ENCODE data around the gene RAP1GDS1. TPM values are rescaled to one million over a fixed set of nuclear protein-coding genes. Genes with fewer than 3 reads are reported as not detected.
"Not testable (repeated sequence)": the region's sequence is repeated elsewhere in the genome, so short reads cannot be mapped to it uniquely, and the experiment has no call there.

Gene RAP1GDS1
- total RNA-seq, 3 donors from 2014 or later (not counting 1 experiment from before 2014, with no cell fraction given), result 58.5 to 60.0 (median 59.7) TPM

- H3K27me3 Mint-ChIP-seq (ENCODE audit: low read depth in 2 of 2), result no peaks in the 10 kb centered on the region
- no peak for TF ChIP-seq CTCF (IDR thresholded peaks at IDR 0.05)
- H3K27ac ChIP-seq (ENCODE audit: low read length), result no peak overlapping the region
- DNase-seq (no peak), ATAC-seq (no peak)
- no peaks in the 10 kb centered on the region for H3K9me3 Mint-ChIP-seq
- H3K4me3 Mint-ChIP-seq, result no peak overlapping the region
- no peak overlapping the region for H3K4me3 ChIP-seq (ENCODE audit: low read length)
- intact Hi-C loops (cut with micrococcal nuclease), result no loop called here
- no peaks in the 10 kb centered on the region for H3K36me3 ChIP-seq (ENCODE audit: control insufficient read depth, insufficient read depth, low read length)
- WGBS (ENCODE audit: insufficient coverage), result 90% methylated on average over 2 of the region's 3 CpGs
- no peaks in the 10 kb centered on the region for H3K36me3 Mint-ChIP-seq
- peaks cover 12% of the 10 kb centered on the region for H3K4me1 ChIP-seq (ENCODE audit: control insufficient read depth, insufficient read depth, low read length)
- peaks cover 22 to 29% of the 10 kb centered on the region in 2 donors for H3K4me1 Mint-ChIP-seq
- no peak overlapping the region for H3K27ac Mint-ChIP-seq
- no peaks in the 10 kb centered on the region for H3K27me3 ChIP-seq (ENCODE audit: control insufficient read depth, insufficient read depth, low read length)
- no peaks in the 10 kb centered on the region for H3K9me3 ChIP-seq (ENCODE audit: control insufficient read depth, insufficient read depth, low read length)
Observed at GRCh38 chr4:98474408-98474844, 213.2 kb downstream of the RAP1GDS1 start.

- no peak overlapping the region for H3K27ac Mint-ChIP-seq
- H3K36me3 Mint-ChIP-seq, result no peaks in the 10 kb centered on the region
- no peaks in the 10 kb centered on the region for H3K9me3 Mint-ChIP-seq
Observed at GRCh38 chr4:98476891-98477290, 215.7 kb downstream of the RAP1GDS1 start.

GRCh38 chr4:98479590-98479989 is 218.4 kb downstream of the RAP1GDS1 start:
- H3K27me3 ChIP-seq (ENCODE audit: control insufficient read depth, insufficient read depth, low read length); H3K9me3 Mint-ChIP-seq; H3K9me3 ChIP-seq (ENCODE audit: control insufficient read depth, insufficient read depth, low read length); H3K36me3 Mint-ChIP-seq; H3K27ac ChIP-seq (ENCODE audit: low read length); H3K4me3 ChIP-seq (ENCODE audit: low read length); H3K36me3 ChIP-seq (ENCODE audit: control insufficient read depth, insufficient read depth, low read length); DNase-seq; H3K27ac Mint-ChIP-seq; H3K4me1 Mint-ChIP-seq; H3K4me1 ChIP-seq (ENCODE audit: control insufficient read depth, insufficient read depth, low read length); intact Hi-C loops (cut with micrococcal nuclease); H3K27me3 Mint-ChIP-seq (ENCODE audit: low read depth in 2 of 2); H3K4me3 Mint-ChIP-seq; ATAC-seq: not testable (repeated sequence)
- 52% methylated on average over 2 of the region's 2 CpGs for WGBS (ENCODE audit: insufficient coverage)

More at GRCh38 chr4:98476891-98477290, 215.7 kb downstream of the RAP1GDS1 start:
- 92% methylated on average over 9 of the region's 9 CpGs for WGBS (ENCODE audit: insufficient coverage)
- Histone ChIP-seq H3K4me1 (ENCODE audit: control insufficient read depth, insufficient read depth, low read length) (no peaks in the 10 kb centered on the region), H3K9me3 (ENCODE audit: control insufficient read depth, insufficient read depth, low read length) (no peaks in the 10 kb centered on the region), H3K36me3 (ENCODE audit: control insufficient read depth, insufficient read depth, low read length) (peaks cover 2% of the 10 kb centered on the region), H3K4me3 (ENCODE audit: low read length) (no peak overlapping the region), H3K27me3 (ENCODE audit: control insufficient read depth, insufficient read depth, low read length) (no peaks in the 10 kb centered on the region), H3K27ac (ENCODE audit: low read length) (no peak overlapping the region)
- intact Hi-C loops (cut with micrococcal nuclease), result no loop called here
- ATAC-seq (no peak), DNase-seq (no peak)
- peaks cover 0 to 6% of the 10 kb centered on the region in 2 donors for H3K4me1 Mint-ChIP-seq
- H3K4me3 Mint-ChIP-seq, result no peak overlapping the region
- TF ChIP-seq CTCF (IDR thresholded peaks at IDR 0.05), result no peak
- no peaks in the 10 kb centered on the region for H3K27me3 Mint-ChIP-seq (ENCODE audit: low read depth in 2 of 2)

- ATAC-seq (no peak), DNase-seq (no peak)
- 93% methylated on average over 5 of the region's 5 CpGs for WGBS (ENCODE audit: insufficient coverage)
- H3K36me3 ChIP-seq (ENCODE audit: control insufficient read depth, insufficient read depth, low read length), result peaks cover 3% of the 10 kb centered on the region
- no peak overlapping the region for H3K27ac Mint-ChIP-seq
- H3K4me1 Mint-ChIP-seq, result peaks cover 5 to 8% of the 10 kb centered on the region in 2 donors
- intact Hi-C loops (cut with micrococcal nuclease), result no loop called here
- H3K4me3 Mint-ChIP-seq, result no peak overlapping the region
- H3K4me1 ChIP-seq (ENCODE audit: control insufficient read depth, insufficient read depth, low read length), result no peaks in the 10 kb centered on the region
- no peaks in the 10 kb centered on the region for H3K9me3 ChIP-seq (ENCODE audit: control insufficient read depth, insufficient read depth, low read length)
- no peak overlapping the region for H3K27ac ChIP-seq (ENCODE audit: low read length)
- H3K9me3 Mint-ChIP-seq, result no peaks in the 10 kb centered on the region
- no peaks in the 10 kb centered on the region for H3K27me3 ChIP-seq (ENCODE audit: control insufficient read depth, insufficient read depth, low read length)
- H3K27me3 Mint-ChIP-seq (ENCODE audit: low read depth in 2 of 2), result no peaks in the 10 kb centered on the region
- TF ChIP-seq CTCF (IDR thresholded peaks at IDR 0.05), result no peak
- no peak overlapping the region for H3K4me3 ChIP-seq (ENCODE audit: low read length)
- H3K36me3 Mint-ChIP-seq, result no peaks in the 10 kb centered on the region
Observed at GRCh38 chr4:98480535-98480934, 219.4 kb downstream of the RAP1GDS1 start.

Measured in natural killer cell (primary cell).